GM20431 (cell line): ENCODE data around the gene OR4D11.

ENCODE experiments used
- in situ Hi-C: fragments of 300-500 bp; cut with MseI, MboI; formaldehyde crosslinking; loops from one replicate; pipeline ENCODE4 v1.15.0; 2020; ENCODE audit warnings: low sequenced_read_pairs; ENCODE audit not compliant: unreplicated experiment

The OR4D11 gene

DNA sequence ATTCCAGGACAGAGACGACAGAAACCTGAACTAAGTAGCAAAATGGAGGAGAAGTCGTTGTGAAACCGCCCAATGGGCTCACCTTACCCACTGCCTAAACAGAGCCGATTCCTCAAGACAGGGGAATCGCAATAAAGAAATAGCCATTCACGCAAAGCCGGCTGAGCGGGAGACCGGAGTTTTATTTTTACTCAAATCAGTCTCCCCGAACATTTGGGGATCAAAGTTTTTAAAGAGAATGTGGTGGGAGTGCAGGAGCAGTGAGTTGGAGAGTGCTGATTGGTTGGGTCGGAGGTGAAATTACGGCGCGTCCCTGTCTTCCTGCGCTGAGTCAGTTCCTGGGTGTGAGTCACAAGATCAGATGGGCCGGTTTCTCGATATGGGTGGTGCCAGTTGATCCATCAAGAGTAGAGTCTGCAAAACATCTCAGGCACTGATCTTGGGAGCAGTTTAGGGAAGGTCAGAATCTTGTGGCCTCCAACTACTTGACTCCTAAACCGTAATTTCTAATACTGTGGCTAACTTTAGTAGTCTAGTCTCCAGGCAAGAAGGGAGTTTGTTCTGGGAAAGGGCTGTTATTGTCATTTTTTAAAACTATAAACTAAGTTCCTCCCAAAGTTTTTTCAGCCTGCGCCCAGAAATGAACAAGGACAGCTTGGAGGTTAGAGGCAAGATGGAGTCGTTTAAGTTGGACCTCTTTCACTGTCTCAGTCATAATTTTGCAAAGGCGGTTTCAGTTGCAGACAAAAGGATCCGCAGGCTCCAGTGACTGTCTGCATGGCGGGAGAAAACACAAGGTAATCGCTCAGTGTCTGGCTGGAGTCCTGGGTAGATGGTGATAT, 42.0 kb downstream of the OR4D11 start:
- in situ Hi-C loops, result loop anchor here (25.0 kb wide), 1 partner anchor 142 kb away; no protein-coding TSS in a partner anchor

DNA sequence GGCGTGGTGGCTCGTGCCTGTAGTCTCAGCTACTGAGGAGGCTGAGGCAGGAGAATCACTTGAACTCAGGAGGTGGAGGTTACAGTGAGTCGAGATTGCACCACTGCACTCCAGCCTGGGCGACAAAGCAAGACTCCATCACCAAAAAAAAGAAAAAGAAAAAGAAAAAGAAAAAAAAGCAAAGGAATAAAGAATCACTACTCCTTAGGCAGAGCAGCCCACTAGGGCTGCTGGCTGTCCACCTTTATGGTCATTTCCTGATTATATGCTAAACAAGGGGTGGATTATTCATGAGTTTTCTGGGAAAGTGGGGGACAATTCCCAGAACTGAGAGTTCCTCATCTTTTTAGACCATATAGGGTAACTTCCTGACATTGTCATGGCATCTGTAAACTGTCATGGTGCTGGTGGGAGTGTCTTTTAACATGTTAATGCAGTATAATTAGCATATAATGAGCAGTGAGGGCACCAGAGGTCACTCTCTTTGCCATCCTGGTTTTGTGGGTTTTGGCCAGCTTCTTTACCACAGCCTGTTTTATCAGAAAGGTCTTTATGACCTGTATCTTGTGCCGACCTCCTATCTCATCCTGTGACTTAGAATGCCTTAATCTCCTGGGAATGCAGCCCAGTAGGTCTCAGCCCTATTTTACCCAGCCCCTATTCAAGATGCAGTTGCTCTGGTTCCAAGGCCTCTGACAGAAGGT, 44.4 kb downstream of the OR4D11 start:
- in situ Hi-C loops, result loop anchor here (25.0 kb wide), 1 partner anchor 140 kb away; no protein-coding TSS in a partner anchor

DNA sequence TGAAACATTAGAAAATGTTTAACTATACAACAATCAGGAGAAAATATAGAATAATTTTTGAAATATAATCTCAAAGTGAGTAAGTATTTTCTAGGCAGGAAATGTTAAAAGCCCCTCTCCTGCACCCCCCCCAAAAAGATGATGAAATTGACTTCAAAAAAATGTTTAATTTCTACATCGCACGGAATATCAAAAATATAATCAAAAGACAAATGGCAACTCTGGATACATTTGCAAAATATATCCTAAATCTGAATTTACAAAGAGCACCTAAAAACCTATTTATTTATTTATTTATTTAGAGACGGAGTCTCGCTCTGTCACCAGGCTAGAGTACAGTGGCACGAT, 44.9 kb downstream of the OR4D11 start:
- in situ Hi-C loops, result loop anchor here (25.0 kb wide), 1 partner anchor 139 kb away; no protein-coding TSS in a partner anchor

DNA sequence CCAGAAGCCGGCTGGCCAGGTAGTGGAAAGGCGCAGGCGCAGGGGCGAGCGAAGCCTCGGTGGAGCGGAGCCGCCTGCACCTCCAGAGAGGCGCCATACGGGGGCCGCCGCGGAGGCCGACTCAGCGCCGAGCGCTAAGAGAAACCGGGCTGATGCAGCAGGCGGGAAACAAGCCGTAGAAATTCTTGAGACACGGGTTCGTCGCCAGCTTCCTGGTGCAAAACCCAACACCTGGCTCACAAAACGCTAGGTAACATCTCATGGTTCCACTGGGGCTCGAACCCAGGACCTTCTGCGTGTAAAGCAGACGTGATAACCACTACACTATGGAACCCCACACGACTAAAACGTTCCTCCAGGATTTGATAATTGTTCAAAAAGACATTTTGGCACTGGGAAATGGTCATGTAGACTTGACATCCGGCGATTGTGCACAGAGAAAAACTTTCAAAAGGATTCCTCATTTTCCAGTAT, 47.0 kb downstream of the OR4D11 start:
- in situ Hi-C loops, result no loop called here

DNA sequence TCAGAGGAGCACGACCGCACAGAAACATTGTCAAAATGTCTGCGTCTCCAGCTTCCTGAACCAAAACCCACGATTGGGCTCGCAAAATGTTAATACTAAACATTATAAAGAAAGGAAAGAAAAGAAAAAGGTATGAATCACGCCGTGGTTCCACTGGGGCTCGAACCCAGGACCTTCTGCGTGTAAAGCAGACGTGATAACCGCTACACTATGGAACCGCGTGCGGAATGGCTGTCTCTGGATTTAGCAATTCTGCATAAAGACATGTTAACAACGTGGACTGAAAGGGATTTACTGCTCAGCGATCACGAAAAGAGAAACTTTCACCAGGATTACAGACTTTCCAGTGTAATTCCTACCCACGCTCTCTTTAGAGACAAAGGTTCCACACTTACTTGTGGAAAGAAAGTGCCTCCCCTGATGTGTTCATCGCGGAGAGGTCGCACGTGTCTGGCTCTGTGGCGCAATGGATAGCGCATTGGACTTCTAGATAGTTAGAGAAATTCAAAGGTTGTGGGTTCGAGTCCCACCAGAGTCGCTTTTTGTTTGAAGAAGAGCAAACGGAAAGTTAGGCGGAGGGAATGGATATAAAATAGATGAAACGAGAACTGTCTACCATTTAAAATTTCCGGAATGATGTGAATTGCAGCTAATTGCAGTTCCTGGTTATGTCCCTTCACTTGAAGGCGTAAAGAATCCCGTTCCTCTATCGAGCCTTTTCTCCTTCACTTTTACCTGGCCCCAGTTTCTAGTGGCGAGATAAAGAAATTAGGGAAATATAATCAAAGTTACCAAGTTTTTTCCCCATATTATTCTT, 47.7 kb downstream of the OR4D11 start:
- in situ Hi-C loops, result no loop called here

DNA sequence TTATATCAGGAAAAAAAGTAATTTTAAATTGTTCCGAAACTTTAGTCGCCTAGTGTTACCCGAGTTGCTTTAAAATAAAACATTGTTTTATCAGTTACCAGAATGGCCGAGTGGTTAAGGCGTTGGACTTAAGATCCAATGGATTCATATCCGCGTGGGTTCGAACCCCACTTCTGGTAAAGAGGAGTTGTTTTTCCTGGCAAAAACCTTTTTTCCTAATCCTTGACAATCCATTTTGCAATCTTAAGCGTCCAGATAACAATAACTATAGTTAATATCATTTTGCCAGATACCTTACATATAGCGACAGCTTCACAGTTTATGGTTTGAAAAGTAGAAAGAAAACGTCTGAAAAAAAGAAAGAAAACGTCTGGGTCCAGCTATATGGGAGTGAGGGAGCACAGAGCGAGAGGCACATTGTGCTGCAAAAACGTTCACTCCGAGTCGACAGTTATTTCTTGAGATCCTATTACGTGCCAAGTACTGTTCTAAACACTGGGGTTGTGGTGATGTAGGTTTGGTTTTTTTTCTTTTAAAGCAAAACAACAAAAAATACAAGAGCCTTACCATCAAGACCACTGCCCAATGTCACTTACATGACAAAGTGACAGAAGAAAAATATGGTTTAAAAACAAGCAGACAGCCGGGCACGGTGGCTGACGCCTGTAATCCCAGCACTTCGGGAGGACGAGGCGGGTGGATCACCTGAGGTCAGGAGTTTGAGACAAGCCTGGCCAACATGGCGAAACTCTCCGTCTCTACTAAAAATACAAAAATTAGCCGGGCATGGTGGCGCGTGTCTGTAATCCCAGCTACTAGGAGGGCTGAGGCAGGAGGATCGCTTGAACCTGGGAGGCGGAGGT, 48.5 kb downstream of the OR4D11 start:
- in situ Hi-C loops, result no loop called here

DNA sequence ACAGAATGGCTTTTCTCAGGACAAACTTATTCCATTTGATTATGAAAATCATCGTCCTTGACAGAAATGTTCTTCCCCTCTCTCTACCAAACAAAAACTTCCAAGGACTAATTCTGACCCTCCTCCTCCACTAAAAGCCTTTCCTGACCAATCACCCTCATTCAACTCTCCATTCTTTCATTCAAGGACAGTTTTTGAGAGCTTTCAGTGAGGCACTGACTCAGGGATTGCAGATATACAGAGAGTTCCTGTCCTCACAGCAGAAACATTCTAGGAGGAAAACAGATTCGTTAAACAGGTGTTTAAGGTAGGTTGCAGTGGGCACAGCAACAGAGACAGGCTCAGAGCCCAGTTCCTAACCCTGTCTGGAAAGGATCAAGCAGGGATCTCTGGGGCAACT, 49.5 kb downstream of the OR4D11 start:
- in situ Hi-C loops, result no loop called here

DNA sequence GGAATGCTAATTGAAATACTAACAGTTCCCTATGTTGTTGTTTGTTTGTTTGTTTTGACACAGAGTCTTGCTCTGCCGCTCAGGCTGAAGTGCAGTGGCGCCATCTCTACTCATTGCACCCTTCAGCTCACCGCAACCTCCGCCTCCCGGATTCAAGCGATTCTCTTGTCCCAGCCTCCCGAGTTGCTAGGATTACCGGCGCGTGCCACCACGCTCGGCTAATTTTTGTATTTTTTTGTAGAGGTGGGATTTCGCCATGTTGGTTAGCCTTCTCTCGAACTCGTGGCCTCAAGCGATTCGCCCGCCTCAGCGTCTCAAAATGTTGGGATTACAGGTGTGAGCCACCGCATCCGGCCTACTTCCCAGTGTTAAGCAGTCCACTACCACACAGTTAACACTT, 49.9 kb downstream of the OR4D11 start:
- in situ Hi-C loops, result no loop called here
